Stimulated activated CD4-positive, alpha-beta T cell treated with anti-CD3 and anti-CD28 coated beads, Interleukin-1b, Interleukin-23, amount 100 ng/mL, for 48 hours (primary cell): ENCODE results near the gene RNF175.

Experiments
- DNase-seq: peaks from one replicate; pipeline ENCODE4 v3.0.0-alpha.2; 2020

Gene RNF175

DNA sequence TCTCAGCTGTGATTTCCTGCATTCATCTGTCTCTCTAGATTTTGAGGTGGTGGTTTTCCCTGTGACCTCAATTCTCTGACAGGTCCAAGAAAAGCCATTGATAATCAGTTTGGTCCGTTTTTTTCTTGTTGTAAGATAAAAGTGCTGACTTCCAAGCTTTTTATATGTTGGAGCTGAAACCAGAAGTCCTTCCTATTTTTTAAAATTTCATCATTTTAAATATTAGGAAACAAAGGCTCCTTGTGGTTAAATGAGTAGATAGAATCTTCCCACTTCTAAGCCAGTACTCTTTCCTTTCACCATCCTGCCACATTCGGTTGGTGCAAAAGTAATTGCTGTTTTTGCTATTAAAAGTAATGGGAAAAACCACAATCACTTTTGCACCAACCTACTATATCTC is 18.3 kb downstream of the RNF175 start:
- no peak for DNase-seq

DNA sequence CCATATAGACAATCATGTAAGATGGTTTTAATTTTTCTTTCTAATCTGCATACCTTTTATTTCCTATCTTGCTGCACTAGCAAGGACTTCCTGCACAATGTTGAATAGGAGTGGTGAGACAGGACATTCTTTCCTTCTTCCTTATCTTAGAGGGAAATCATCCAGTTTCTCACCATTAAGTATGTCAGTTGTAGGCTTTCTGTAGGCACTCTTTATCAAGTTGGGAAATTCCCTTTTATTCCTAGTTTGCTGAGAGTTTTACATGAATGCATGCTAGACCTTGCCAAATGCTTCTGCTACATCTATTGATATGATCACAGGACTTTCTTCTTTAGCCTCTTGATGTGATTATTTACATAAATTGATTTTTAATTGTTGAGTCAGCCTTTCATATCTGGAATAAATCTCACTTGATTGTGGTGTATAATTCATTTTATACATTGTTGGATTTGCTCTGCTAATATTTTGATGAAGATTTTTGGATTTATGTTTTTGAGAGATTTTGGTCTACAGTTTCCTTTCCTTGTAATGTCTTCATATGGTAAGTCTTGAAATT is 23.8 kb downstream of the RNF175 start:
- DNase-seq: no peak

DNA sequence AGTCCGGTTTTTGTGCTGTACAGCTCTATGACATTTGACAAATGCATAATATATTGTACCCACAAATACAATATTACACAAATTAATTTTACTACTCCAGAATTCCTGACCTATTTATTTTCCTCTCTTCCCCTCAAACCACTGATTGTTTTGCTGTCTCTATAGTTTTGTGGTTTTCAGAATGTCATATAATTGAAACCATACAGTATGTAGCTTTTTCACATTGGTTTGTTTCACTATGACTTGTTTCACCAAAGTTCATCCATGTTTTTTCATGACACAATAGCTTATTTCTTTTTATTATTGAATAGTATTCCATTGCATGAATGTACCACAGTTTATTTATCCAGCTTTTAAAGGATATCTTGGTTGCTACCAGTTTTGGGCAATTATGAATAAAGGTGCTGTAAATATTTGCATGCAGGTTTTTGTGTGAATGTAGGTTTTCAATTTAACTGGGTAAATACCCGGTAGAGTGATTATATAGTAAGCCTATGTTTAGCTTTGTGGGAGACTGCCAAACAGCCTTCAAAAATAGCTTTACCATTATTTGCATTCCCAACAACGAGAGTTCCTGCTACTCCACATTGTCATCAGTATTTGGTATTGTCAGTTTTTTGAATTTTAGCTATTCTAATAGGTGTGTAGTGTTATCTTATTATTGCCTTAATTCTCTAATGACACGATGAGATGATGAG is 25.9 kb downstream of the RNF175 start:
- DNase-seq: no peak

DNA sequence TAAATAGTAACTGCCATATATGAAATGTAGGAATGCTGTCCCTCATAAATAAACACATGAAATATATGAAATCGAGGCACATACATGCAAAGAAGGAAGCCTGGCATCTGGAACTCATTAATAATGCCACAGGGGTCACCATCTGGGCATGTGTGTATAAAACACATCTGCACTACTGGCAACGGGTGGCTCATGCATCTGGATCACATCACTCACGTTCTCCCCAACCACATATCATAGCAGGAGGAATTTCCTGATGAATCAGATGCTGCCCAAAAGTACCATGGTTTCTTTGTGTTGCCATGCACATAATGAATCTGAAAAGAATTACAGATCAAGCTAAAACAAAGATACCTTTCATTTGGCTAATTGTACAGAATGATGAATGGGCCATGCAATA is 28.6 kb downstream of the RNF175 start:
- DNase-seq: no peak

DNA sequence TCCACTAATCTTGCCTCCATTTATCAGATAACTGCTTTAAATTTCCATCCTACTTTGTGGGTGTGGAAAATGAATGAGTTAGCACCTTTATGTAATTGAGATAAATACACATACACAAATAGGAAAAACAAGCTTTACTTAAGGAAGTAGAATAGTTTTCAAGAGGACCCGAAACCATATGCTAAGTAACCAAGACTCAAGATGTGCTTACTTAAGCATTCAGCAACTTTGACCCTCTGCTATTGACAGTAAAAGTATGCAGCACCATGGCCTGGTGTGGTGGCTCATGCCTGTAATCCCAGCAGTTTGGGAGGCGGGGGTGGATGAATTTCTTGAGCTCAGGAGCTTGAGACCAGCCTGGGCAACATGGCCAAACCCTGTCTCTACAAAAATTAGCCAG is 29.9 kb downstream of the RNF175 start:
- DNase-seq: no peak

DNA sequence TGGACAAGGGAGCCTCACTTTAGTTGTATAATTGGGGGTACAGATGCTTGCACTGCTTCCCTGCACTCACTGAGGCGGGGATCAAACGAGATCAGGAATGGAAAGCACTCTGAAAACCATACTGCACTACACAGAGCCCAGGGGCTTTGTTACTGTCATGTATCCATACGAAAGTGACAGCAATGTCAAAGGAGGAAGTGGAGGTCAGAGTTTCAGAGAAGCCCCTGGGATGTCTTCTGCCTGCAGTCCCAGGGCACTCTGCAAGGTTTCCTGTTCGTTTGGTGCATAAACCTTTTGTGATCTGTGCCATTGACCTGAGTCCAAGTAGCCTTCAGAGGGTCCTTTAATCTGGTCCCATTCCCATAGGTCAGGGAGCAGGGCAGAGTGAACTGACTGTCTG is 31.2 kb downstream of the RNF175 start:
- DNase-seq: no peak

DNA sequence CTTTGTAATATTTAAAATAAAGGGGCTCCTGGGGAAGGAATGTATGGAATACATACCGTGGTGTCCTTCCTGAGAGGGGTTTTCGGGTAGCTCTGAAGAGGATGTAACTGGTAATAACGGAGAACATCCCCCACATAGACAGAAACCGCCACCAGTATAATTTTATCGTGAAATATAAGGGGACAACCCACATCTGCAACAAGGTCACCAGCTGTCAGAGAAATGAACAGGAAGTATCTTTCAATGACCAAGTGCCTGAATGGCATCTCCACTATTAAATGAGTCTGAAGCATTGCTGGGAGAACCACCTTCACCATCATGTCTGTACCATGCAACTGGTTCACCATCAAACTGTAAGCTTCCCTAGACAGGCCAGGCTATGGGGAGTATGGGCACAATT is 31.7 kb downstream of the RNF175 start:
- no peak for DNase-seq

DNA sequence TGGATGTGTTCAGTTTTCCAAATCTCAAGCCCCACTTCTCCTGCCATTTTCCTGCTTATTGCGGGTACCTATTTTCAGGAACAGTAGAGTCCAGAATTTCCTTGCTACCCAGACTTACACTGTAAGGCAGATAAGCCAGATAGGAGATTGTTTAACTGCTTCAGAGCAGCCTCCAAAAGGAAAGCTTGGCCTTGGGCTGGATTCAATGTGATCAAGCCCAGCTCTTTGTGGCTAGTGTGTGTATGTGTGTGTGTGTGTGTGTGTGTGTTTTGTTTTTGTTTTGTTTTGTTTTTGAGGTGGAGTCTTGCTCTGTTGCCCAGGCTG is 34.0 kb downstream of the RNF175 start:
- DNase-seq: no peak

DNA sequence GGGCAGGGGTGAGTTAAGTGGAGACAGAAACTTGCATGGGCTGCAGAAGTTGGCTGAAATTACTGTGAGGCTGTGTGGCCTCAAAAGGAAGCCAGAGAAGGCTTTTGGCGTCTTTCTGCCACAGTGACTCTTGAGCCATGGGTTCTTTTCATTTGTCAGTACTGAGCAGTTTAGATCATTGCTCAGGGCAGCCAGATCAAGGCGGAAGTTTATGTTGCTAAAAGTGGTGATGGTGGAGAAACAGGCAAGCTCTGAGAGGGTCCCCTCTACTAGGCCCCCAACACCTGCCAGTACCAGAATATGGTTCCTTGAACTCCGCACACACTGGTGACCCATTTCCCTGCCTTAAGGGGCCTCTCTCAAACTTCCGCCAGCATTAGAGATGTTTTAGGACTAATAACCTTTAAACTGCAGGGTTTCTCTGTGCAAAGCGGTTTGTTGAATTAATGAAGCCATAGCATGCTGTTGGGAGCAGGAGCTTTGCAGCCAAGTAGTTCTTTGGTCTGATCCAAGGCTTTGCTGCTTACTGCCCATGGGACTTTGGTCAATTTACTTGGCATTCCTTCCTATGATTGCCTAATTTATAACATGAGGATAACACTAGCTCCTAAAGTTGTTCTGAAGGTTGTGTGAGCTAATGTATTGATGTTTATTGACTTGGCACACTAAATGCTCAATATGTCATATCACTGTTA is 34.5 kb downstream of the RNF175 start:
- no peak for DNase-seq

DNA sequence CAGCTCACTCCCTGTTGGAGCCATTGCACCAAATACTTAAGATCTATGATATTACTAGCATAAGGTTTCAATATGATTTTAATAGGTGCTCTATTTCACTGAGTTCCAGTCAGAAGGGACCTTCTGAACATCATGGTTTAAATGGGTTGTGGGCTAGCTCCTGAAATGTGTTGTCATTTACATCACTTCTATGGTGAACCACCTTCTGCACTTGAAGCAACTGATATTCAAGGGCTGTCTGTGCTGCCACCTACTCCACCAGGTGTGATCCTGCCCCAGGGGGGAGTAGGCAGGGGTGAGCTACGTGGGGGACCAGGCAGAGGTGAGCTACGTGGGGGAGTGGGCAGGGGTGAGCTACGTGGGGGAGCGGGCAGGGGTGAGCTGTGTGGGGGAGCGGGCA is 35.2 kb downstream of the RNF175 start:
- DNase-seq: no peak

DNA sequence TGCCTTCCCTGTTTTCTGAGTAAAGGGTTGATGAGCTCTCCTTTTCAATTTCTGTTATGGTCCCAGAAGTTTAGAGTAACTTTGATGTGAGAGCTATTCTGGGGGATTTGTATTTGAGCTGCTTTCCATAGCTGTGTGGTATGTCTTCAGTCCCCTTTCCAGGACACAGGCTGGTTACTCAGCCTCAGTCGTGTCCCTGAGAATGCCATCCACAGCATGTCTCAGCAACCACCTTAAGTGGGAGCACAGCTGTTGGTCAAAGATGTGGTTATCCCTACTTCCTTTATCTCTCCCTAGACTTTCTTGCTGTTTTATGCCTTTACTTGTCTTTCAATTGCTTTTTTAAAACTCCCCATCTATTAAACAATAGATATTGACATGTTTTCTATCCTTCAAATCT is 37.8 kb downstream of the RNF175 start:
- no peak for DNase-seq

DNA sequence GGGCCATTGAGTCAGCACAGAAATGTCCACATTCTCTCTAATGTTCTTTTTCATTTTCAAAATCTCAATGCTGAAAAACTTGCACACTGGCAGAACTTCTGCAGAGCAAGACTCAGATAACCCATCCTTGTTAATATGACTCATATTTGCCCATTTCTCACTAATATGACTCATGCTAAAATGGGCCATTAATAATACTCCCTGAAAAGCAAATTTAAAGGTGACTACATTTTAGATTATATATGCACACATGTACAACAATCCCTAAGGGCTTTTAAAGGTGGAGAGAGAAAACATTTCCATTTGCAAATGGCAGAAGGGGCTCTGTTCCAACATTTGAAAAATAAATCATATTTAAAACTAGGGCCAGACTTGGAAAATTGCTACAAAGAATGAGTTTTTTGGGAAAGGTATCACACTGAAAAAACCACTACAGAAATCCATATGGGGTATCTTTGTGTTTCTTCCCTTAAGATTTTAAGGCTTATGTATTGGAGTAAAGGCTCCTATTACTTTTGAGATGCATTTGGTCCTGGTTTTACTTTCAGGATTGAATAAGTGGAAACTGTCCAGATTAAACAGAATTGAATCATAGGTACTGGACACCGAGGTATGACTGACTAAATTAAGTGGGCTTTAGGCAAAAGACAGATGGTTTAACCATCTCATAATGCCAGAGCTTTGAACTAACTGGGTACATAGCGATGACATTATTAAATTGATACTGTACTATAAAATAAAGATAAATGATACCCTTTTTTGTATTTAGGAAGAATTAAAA is 45.8 kb downstream of the RNF175 start:
- DNase-seq: no peak

DNA sequence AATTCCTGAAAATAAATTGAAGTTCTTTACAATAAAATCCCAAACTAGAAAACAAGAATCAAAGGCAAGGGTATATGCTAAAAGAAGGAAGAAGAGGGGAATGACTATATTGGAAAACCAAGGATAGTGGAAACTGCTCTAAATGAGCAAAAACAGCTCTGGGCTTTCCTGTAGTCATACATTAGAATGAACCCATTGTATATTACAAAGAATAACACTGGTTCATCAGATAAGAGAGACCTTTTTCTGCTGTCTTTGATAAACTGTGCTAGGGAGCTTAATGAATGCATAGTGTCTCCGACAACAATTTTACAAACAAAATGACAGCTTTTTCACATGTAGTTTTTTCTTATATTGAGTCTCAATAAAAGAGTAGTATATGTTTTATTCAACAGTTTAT is 49.1 kb downstream of the RNF175 start:
- DNase-seq: no peak

DNA sequence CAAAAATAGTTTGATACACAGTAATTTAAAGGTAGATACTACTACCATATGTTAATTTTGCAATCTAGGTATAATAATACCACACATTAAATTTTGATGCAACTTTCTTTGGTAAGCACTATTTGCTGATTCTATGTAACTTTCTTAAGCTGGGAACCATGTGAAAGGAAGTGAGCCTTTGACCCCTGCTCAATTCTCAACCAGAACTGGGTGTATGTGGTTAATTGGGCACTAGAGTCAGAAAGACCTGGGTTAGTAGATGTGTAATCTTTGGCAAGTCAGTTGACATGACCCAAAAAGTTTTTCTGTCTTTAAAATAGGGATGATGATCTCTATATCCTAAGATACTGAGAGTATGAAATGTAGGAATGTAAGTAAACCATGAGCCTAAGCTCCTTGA is 53.3 kb downstream of the RNF175 start:
- DNase-seq: no peak

DNA sequence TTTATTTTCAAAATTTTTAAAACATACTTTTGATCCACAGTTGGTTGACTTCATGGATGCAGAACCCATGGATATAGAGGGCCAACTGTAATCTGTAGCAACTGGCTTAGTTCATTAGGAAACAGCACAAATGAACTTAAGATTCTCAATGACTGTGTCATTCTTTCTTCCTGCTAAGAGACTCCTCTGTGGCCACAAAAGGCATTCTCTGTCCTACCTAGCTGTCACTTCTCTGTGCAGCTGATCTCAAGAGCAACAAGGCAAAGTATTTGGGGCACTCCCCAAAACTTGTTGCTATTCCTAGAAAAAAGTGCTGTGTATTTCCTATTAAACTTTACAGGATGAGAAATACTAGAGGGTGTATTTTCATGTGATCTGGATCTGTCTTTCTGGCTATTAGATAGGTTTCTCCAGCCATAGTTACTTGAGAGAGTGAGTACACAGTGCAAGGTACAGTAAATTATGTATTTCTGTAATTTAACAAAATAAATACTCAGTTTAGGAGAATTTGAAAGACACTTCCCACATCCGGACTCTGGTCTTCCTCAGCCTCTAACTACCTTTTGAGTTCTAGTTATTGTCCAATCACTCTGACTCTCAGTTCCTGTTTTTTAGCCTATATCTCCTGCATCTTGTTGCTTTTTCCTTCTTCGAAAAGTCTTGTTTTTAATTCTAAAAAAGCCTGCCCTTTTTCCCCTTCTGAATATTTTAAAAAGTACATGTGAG is 53.9 kb downstream of the RNF175 start:
- no peak for DNase-seq

DNA sequence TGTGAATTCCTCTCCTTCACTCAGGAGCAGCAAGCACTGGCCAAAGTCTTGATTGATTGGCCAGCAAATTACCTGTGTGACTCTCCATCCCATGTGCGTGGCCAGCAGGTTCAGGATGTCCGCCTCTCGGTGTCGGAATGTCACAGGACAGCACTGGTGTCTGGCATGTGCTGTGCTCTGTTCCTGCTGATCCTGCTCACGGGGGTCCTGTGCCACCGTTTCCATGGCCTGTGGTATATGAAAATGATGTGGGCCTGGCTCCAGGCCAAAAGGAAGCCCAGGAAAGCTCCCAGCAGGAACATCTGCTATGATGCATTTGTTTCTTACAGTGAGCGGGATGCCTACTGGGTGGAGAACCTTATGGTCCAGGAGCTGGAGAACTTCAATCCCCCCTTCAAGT is 55.3 kb downstream of the RNF175 start:
- DNase-seq: no peak

DNA sequence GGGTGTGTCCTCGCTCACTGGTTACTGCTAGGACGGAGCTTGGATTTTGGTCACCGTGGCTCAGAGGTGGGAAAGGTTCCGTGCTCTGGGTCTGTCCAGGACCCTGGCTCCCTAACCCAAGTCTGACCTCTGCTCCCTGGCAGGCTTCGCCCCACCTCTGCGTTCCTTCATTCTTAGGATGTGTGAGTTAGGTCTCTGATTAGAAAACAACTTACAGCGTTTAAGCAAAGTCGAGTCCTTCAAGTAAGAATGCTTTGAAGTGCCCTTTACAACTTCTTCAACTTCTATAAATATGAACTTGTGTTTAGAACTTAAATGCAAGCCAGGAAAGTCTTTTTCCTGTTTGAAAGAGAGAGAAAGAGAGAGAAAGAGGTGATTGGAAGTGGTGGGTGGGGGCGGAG is 74.9 kb downstream of the RNF175 start:
- no peak for DNase-seq

DNA sequence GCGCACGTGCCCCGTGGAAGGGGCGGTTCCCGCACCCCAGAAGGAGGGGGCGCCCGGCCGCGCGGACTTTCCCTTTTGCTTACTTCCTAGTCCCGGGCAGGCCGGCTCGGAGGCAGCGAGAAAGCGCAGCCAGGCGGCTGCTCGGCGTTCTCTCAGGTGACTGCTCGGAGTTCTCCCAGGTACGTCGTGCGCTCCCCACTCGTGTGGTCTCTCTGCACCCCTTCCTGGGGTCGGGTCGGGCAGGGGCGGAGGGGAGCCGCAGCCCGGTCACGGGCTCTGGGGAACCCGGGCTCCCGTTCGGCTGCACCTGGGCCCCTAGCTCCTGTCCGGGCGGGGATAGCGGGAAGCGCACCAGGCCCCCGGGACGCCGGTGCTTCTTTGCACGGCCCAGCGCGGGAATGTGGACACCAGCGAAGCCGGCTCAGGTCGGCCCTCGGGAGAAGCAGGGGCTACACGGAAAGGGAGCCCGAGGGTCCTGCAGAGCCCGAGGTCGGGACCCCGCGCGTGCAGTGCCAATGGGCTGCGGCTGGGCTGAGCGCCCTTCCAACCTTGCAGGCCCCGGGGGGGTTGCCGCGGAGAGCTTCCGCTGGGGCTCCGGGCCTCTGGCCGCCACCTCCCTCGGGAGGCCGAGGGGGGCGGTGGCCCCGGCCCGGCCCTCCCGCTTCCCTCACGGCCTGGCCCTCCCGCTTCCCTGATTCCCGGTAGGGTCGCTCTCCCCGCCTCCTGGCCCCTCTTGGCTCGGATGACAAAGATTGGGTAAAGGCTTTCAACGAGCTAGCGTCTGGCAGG is 75.4 kb downstream of the RNF175 start, which contains the start of gene TLR2:
Gene TLR2 (plus strand): TSS at position 99 of the 789 bp plus-strand sequence. CDS start 18,628 bp downstream, outside the sequence.
- peak; percentile 53 for DNase-seq

DNA sequence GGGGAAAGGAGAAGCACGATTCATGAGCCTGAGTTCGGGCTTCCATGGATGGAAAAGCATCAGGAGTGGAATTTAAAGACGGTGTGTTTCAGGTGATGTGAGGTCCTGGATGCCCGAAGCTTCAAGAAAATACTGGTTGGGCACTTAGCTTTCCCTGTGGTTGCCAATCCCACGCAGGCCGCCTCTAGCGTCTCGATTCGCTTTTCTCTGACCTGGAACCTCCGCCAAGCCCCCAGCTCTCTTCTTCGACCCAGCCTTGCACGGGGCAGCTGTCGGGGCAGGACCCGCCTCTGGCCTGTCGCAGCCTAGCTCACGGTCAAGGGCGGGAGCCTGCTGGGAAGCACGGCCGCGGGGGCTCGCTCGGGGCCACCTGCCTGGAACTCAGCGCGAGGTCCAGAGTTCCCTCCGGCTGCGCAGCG is 76.1 kb downstream of the RNF175 start:
- no peak for DNase-seq

DNA sequence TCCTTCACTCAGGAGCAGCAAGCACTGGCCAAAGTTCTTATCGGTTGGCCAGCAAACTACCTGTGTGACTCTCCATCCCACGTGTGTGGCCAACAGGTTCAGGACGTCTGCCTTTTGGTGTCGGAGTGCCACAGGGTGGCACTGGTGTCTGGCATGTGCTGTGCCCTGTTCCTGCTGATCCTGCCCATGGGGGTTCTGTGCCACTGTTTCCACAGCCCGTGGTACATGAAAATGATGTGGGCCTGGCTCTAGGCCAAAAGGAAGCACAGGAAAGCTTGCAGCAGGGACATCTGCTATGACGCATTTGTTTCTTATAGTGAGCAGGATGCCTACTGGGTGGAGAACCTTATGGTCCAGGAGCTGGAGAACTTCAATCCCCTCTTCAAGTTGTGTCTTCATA is 80.3 kb downstream of the RNF175 start:
- no peak for DNase-seq

DNA sequence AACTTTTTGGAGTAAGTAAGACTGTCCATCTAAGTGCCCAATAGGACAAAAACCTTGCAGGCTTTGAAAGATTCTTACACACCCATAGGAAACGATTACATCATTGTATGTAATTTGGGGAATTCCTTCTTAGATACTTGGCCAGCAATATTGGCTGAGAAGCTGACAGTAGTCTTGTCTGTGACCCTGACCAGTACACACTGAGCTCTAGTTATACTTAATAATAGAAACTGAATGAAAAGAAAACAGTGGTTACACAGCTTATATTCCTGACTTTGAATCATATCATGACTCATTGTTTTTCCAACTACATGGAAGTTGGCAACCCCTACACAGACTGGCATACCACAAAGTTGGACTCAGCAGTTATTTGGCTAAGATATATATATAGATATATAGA is 82.8 kb downstream of the RNF175 start:
- no peak for DNase-seq

DNA sequence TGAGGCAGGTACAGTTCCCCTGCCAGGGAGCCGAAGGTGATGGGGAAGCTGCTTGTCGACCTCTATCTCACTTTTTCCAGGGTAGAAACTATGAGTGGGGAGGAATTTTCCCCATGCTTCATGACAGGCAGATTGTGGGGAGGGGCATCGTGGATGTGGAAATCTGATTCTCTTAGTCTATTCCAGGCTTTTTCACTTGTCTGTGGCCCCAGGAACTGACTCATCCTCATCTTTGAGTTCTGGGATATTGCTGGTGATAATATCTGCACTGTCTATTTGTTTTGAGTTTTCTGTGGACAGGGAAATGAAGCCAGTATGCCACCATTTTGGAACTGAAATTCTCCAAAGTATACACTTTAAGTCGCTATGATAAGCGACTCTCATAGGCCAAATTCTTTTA is 83.3 kb downstream of the RNF175 start:
- DNase-seq: no peak
